ENCODE results near the gene CIT.
"Not testable (repeated sequence)": the region's sequence is repeated elsewhere in the genome, so short reads cannot be mapped to it uniquely, and the experiment has no call there.

The CIT gene

GRCh38 chr12:119660076-119660475 is 217.0 kb downstream of the CIT start:
- Histone ChIP-seq H3K9me3 (ENCODE audit: insufficient read depth, low read depth, low read length) (no peaks in the 10 kb centered on the region), H3F3A (ENCODE audit: low read depth) (no peaks in the 10 kb centered on the region), H3K4me3 (ENCODE audit: low read length, poor library complexity, severe bottlenecking) (no peak overlapping the region), H2AFZ (ENCODE audit: low read length) (no peak overlapping the region; the same call in 1 of the 2 replicates), H3K9me2 (replicated peaks; ENCODE audit: low read depth, low read length) (no peaks in the 10 kb centered on the region), H3K4me1 (ENCODE audit: insufficient read depth, low read length, poor library complexity, severe bottlenecking) (peaks cover 3% of the 10 kb centered on the region), H3K79me2 (ENCODE audit: insufficient read depth, low read length) (no peaks in the 10 kb centered on the region), H3K9ac (ENCODE audit: low read depth, low read length, poor library complexity, severe bottlenecking) (no peak overlapping the region), H3K27me3 (ENCODE audit: insufficient read depth, low read length, poor library complexity, severe bottlenecking) (no peaks in the 10 kb centered on the region), H3K4me2 (ENCODE audit: low read depth, low read length, poor library complexity, severe bottlenecking) (no peak overlapping the region), H3K36me3 (ENCODE audit: insufficient read depth, low read length) (no peaks in the 10 kb centered on the region), H4K20me1 (ENCODE audit: insufficient read depth, low read length, poor library complexity, severe bottlenecking) (no peaks in the 10 kb centered on the region)
- TF ChIP-seq, protein P1, sequence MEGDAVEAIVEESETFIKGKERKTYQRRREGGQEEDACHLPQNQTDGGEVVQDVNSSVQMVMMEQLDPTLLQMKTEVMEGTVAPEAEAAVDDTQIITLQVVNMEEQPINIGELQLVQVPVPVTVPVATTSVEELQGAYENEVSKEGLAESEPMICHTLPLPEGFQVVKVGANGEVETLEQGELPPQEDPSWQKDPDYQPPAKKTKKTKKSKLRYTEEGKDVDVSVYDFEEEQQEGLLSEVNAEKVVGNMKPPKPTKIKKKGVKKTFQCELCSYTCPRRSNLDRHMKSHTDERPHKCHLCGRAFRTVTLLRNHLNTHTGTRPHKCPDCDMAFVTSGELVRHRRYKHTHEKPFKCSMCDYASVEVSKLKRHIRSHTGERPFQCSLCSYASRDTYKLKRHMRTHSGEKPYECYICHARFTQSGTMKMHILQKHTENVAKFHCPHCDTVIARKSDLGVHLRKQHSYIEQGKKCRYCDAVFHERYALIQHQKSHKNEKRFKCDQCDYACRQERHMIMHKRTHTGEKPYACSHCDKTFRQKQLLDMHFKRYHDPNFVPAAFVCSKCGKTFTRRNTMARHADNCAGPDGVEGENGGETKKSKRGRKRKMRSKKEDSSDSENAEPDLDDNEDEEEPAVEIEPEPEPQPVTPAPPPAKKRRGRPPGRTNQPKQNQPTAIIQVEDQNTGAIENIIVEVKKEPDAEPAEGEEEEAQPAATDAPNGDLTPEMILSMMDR (conservative IDR thresholded peaks at IDR 0.05; ENCODE audit: low read length) = no peak
- TF ChIP-seq EZH2phosphoT487 (IDR thresholded peaks at IDR 0.05; ENCODE audit: borderline replicate concordance) = no peak

- no peaks in the 10 kb centered on the region for H3K27me3 ChIP-seq (ENCODE audit: insufficient read depth, low read length, poor library complexity, severe bottlenecking)
- H3K4me3 ChIP-seq (ENCODE audit: low read length, poor library complexity, severe bottlenecking) = no peak overlapping the region
- H3K9ac ChIP-seq (ENCODE audit: low read depth, low read length, poor library complexity, severe bottlenecking) = no peak overlapping the region
- no peaks in the 10 kb centered on the region for H3K9me2 ChIP-seq (replicated peaks; ENCODE audit: low read depth, low read length)
- TF ChIP-seq, protein P1 (conservative IDR thresholded peaks at IDR 0.05; ENCODE audit: low read length) = peak; percentile 85
- TF ChIP-seq EZH2phosphoT487 (IDR thresholded peaks at IDR 0.05; ENCODE audit: borderline replicate concordance) = no peak
- H3F3A ChIP-seq (ENCODE audit: low read depth) = no peaks in the 10 kb centered on the region
- H4K20me1 ChIP-seq (ENCODE audit: insufficient read depth, low read length, poor library complexity, severe bottlenecking) = no peaks in the 10 kb centered on the region
- no peaks in the 10 kb centered on the region for H3K79me2 ChIP-seq (ENCODE audit: insufficient read depth, low read length)
- H3K36me3 ChIP-seq (ENCODE audit: insufficient read depth, low read length) = no peaks in the 10 kb centered on the region
- no peaks in the 10 kb centered on the region for H3K4me1 ChIP-seq (ENCODE audit: insufficient read depth, low read length, poor library complexity, severe bottlenecking)
- no peak overlapping the region for H2AFZ ChIP-seq (ENCODE audit: low read length)
- H3K4me2 ChIP-seq (ENCODE audit: low read depth, low read length, poor library complexity, severe bottlenecking) = no peak overlapping the region
- H3K9me3 ChIP-seq (ENCODE audit: insufficient read depth, low read depth, low read length) = peaks cover 3% of the 10 kb centered on the region; the same call in 1 of the 2 replicates
These were observed 217.7 kb downstream of the CIT start for GRCh38 chr12:119659289-119659897.

- not testable (repeated sequence) for H3K79me2 ChIP-seq (ENCODE audit: insufficient read depth, low read length); H3K36me3 ChIP-seq (ENCODE audit: insufficient read depth, low read length); H3K9me2 ChIP-seq (replicated peaks; ENCODE audit: low read depth, low read length); H2AFZ ChIP-seq (ENCODE audit: low read length); H3K9me3 ChIP-seq (ENCODE audit: insufficient read depth, low read depth, low read length); H3K4me2 ChIP-seq (ENCODE audit: low read depth, low read length, poor library complexity, severe bottlenecking); H3K4me1 ChIP-seq (ENCODE audit: insufficient read depth, low read length, poor library complexity, severe bottlenecking); H4K20me1 ChIP-seq (ENCODE audit: insufficient read depth, low read length, poor library complexity, severe bottlenecking); H3K27me3 ChIP-seq (ENCODE audit: insufficient read depth, low read length, poor library complexity, severe bottlenecking); H3K4me3 ChIP-seq (ENCODE audit: low read length, poor library complexity, severe bottlenecking); H3K9ac ChIP-seq (ENCODE audit: low read depth, low read length, poor library complexity, severe bottlenecking); H3F3A ChIP-seq (ENCODE audit: low read depth)
These were observed 219.0 kb downstream of the CIT start for GRCh38 chr12:119658166-119658565.

GRCh38 chr12:119657001-119657400 is 220.1 kb downstream of the CIT start:
- not testable (repeated sequence) for H3K9me3 ChIP-seq (ENCODE audit: insufficient read depth, low read depth, low read length); H3K36me3 ChIP-seq (ENCODE audit: insufficient read depth, low read length); H3F3A ChIP-seq (ENCODE audit: low read depth); H3K4me2 ChIP-seq (ENCODE audit: low read depth, low read length, poor library complexity, severe bottlenecking); H3K27me3 ChIP-seq (ENCODE audit: insufficient read depth, low read length, poor library complexity, severe bottlenecking); H2AFZ ChIP-seq (ENCODE audit: low read length); H3K9me2 ChIP-seq (replicated peaks; ENCODE audit: low read depth, low read length); H3K79me2 ChIP-seq (ENCODE audit: insufficient read depth, low read length); H3K4me1 ChIP-seq (ENCODE audit: insufficient read depth, low read length, poor library complexity, severe bottlenecking); H3K4me3 ChIP-seq (ENCODE audit: low read length, poor library complexity, severe bottlenecking); H3K9ac ChIP-seq (ENCODE audit: low read depth, low read length, poor library complexity, severe bottlenecking); H4K20me1 ChIP-seq (ENCODE audit: insufficient read depth, low read length, poor library complexity, severe bottlenecking)
